Epithelial cell of esophagus (primary cell): ENCODE measurements around the gene EEF1B2.

Experiments used
- DNase-seq: peaks from one replicate; pipeline ENCODE4 v3.0.0; 2010; ENCODE audit warnings: low read depth
- H3K4me3 ChIP-seq: 2 replicates; pipeline ENCODE4 v1.5.1; 2011; ENCODE audit warnings: mild to moderate bottlenecking, low read length, control low read depth
- CTCF ChIP-seq: IDR thresholded peaks from 2 replicates; pipeline ENCODE4 v1.5.1; 2011; ENCODE audit warnings: low read depth, mild to moderate bottlenecking, low read length, control low read depth, inconsistent platforms; ENCODE audit not compliant: insufficient read depth; ENCODE audit errors: missing control alignments

The EEF1B2 gene

GRCh38 chr2:206190111-206190510 is 30.4 kb downstream of the EEF1B2 start:
- no peak for DNase-seq
- no peak for TF ChIP-seq CTCF
- H3K4me3 ChIP-seq = no peak overlapping the region

- no peak overlapping the region for H3K4me3 ChIP-seq
- DNase-seq = no peak
- no peak for TF ChIP-seq CTCF
These were observed 31.0 kb downstream of the EEF1B2 start for GRCh38 chr2:206190689-206191088.

GRCh38 chr2:206192157-206192556 is 32.5 kb downstream of the EEF1B2 start:
- no peak overlapping the region for H3K4me3 ChIP-seq
- no peak for TF ChIP-seq CTCF
- DNase-seq = no peak

GRCh38 chr2:206193671-206194357 is 34.1 kb downstream of the EEF1B2 start:
- no peak overlapping the region for H3K4me3 ChIP-seq
- DNase-seq = no peak
- TF ChIP-seq CTCF = no peak

GRCh38 chr2:206198677-206199076 is 39.0 kb downstream of the EEF1B2 start:
- no peak overlapping the region for H3K4me3 ChIP-seq
- TF ChIP-seq CTCF = no peak

GRCh38 chr2:206201075-206201848 is 41.6 kb downstream of the EEF1B2 start:
- peak; percentile 75 for DNase-seq
- H3K4me3 ChIP-seq = no peak overlapping the region
- no peak for TF ChIP-seq CTCF

More at GRCh38 chr2:206198677-206199076, 39.0 kb downstream of the EEF1B2 start:
- peak; percentile 73 for DNase-seq
